ENCODE measurements around the gene ANKLE1.
"Not testable (repeated sequence)": the region's sequence is repeated elsewhere in the genome, so short reads cannot be mapped to it uniquely, and the experiment has no call there.

The ANKLE1 gene

GRCh38 chr19:17260842-17261325, 20.8 kb upstream of the ANKLE1 start:
- H3K27ac Mint-ChIP-seq: no peak overlapping the region
- peaks cover 7% of the 10 kb centered on the region for H3K4me1 Mint-ChIP-seq (ENCODE audit: low read depth)
- intact Hi-C loops (cut with micrococcal nuclease): loop anchor here (2.0 kb wide), 1 partner anchor 22 kb away; no protein-coding TSS in a partner anchor
- H3K4me3 Mint-ChIP-seq: no peak overlapping the region
- H3K27me3 Mint-ChIP-seq: peaks cover 16% of the 10 kb centered on the region
- no peaks in the 10 kb centered on the region for H3K36me3 Mint-ChIP-seq (ENCODE audit: low read depth)
- H3K9me3 Mint-ChIP-seq: no peaks in the 10 kb centered on the region

GRCh38 chr19:17262557-17262956, 19.1 kb upstream of the ANKLE1 start:
- intact Hi-C loops (cut with micrococcal nuclease): no loop called here
- H3K4me3 Mint-ChIP-seq: no peak overlapping the region

GRCh38 chr19:17263712-17264640, 17.7 kb upstream of the ANKLE1 start:
- Mint-ChIP-seq H3K4me3 (no peak overlapping the region), H3K9me3 (no peaks in the 10 kb centered on the region), H3K27ac (no peak overlapping the region), H3K4me1 (ENCODE audit: low read depth) (peaks cover 27% of the 10 kb centered on the region), H3K36me3 (ENCODE audit: low read depth) (peaks cover 7% of the 10 kb centered on the region), H3K27me3 (peaks cover 8% of the 10 kb centered on the region)
- intact Hi-C loops (cut with micrococcal nuclease): no loop called here

More at GRCh38 chr19:17262557-17262956, 19.1 kb upstream of the ANKLE1 start:
- Mint-ChIP-seq H3K9me3 (no peaks in the 10 kb centered on the region), H3K4me1 (ENCODE audit: low read depth) (peaks cover 14% of the 10 kb centered on the region), H3K27me3 (peaks cover 11% of the 10 kb centered on the region), H3K36me3 (ENCODE audit: low read depth) (no peaks in the 10 kb centered on the region), H3K27ac (no peak overlapping the region)

GRCh38 chr19:17264641-17264979, 17.1 kb upstream of the ANKLE1 start, which contains the start of gene USHBP1:
Gene USHBP1 (minus strand): TSS chr19:17264745. CDS start chr19:17264299, 446 bp downstream.
- intact Hi-C loops (cut with micrococcal nuclease): no loop called here
- H3K4me1 Mint-ChIP-seq (ENCODE audit: low read depth): peaks cover 28% of the 10 kb centered on the region
- H3K36me3 Mint-ChIP-seq (ENCODE audit: low read depth): peaks cover 13% of the 10 kb centered on the region
- H3K4me3 Mint-ChIP-seq: no peak within 1 kb of the TSS
- H3K27ac Mint-ChIP-seq: no peak within 1 kb of the TSS
- H3K27me3 Mint-ChIP-seq: peaks cover 8% of the 10 kb centered on the region
- no peaks in the 10 kb centered on the region for H3K9me3 Mint-ChIP-seq

GRCh38 chr19:17266026-17266425, 15.7 kb upstream of the ANKLE1 start:
- Mint-ChIP-seq H3K4me1 (ENCODE audit: low read depth) (peaks cover 22% of the 10 kb centered on the region), H3K27me3 (peaks cover 5% of the 10 kb centered on the region), H3K27ac (peak overlapping the region; percentile 84), H3K36me3 (ENCODE audit: low read depth) (peaks cover 28% of the 10 kb centered on the region), H3K4me3 (no peak overlapping the region), H3K9me3 (no peaks in the 10 kb centered on the region)
- intact Hi-C loops (cut with micrococcal nuclease): loop anchor here (2.0 kb wide), 1 partner anchor 51 kb away; the partner anchor contains the start of gene USE1

DNA sequence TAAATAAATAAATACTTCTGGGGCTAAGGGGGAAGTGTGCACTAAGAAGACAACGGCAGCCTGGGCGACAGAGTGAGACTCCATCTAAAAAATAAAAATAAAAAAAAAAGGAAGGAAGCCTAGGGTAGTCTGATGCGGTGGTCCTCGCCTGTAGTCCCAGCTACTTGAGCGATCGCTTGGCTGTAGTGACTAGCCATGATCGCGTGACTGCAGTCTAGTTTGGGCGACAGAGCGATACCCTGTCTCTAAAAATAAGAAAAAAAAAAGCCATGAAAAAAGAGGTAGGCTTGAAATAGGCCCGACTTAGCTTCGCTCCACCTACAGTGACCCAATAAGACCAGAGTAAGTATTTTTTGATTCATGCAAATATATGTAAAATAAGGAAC, 15.1 kb upstream of the ANKLE1 start:
- Mint-ChIP-seq H3K4me3 (peak overlapping the region; percentile 80), H3K27ac (peak overlapping the region; percentile 84), H3K27me3 (peaks cover 5% of the 10 kb centered on the region), H3K36me3 (ENCODE audit: low read depth) (peaks cover 33% of the 10 kb centered on the region), H3K9me3 (no peaks in the 10 kb centered on the region), H3K4me1 (ENCODE audit: low read depth) (peaks cover 21% of the 10 kb centered on the region)
- intact Hi-C loops (cut with micrococcal nuclease): loop anchor here (2.0 kb wide), 1 partner anchor 52 kb away; the partner anchor contains the start of gene USE1

GRCh38 chr19:17266975-17267788, 14.5 kb upstream of the ANKLE1 start, which contains the start of gene BABAM1:
Gene BABAM1 (plus strand): TSS chr19:17267443. CDS start chr19:17268807, 1,364 bp downstream.
- Mint-ChIP-seq H3K36me3 (ENCODE audit: low read depth) (peaks cover 39% of the 10 kb centered on the region), H3K4me1 (ENCODE audit: low read depth) (peaks cover 21% of the 10 kb centered on the region), H3K27me3 (peaks cover 5% of the 10 kb centered on the region), H3K4me3 (peak within 1 kb of the TSS; percentile 80), H3K9me3 (no peaks in the 10 kb centered on the region), H3K27ac (peak within 1 kb of the TSS; percentile 84)
- intact Hi-C loops (cut with micrococcal nuclease): loop anchor here (1.0 to 2.0 kb wide), 2 partner anchors 38 to 52 kb away; partner anchors contain the start of genes MRPL34 and USE1

GRCh38 chr19:17268754-17269153, 12.9 kb upstream of the ANKLE1 start:
- Mint-ChIP-seq H3K36me3 (ENCODE audit: low read depth) (peaks cover 51% of the 10 kb centered on the region), H3K4me1 (ENCODE audit: low read depth) (peaks cover 21% of the 10 kb centered on the region), H3K27me3 (no peaks in the 10 kb centered on the region), H3K27ac (no peak overlapping the region), H3K4me3 (peak overlapping the region; percentile 80), H3K9me3 (no peaks in the 10 kb centered on the region)
- intact Hi-C loops (cut with micrococcal nuclease): no loop called here

GRCh38 chr19:17274892-17275291, 6.8 kb upstream of the ANKLE1 start:
- H3K36me3 Mint-ChIP-seq (ENCODE audit: low read depth): peaks cover 89% of the 10 kb centered on the region
- H3K27ac Mint-ChIP-seq; H3K4me1 Mint-ChIP-seq (ENCODE audit: low read depth); intact Hi-C loops (cut with micrococcal nuclease); H3K27me3 Mint-ChIP-seq; H3K9me3 Mint-ChIP-seq; H3K4me3 Mint-ChIP-seq: not testable (repeated sequence)

DNA sequence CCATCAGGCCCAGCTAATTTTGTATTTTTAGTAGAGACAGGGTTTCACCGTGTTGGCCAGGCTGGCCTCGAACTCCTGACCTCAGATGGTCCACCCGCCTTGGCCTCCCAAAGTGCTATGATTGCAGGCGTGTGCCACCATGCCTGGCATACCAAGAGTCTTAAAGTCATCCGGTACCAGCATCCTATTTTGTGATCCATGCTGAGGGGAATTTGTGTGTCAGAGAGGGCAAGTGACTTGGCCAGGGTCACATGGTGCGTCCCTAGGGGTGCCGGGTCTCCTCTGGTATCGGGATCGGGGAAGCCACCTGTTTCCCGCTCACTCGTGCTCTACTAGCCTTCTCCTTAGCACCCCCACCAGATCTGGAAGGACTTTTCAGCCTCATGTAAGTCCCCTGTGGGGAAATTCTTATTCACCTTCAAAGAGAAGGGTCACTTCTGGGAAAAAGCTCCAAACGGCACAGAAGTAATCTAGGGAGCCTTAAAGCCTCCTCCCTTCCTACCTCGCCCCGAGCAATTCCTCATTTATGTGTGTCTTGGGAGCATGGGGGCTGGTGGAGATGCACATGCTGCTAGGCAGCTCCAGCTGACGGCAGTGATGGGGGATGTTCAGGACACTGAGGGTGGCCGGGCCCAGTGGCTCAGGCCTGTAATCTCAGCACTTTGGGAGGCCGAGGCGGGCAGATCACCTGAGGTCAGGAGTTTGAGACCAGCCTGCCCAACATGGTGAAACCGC, 6.1 kb upstream of the ANKLE1 start:
- Mint-ChIP-seq H3K9me3 (no peaks in the 10 kb centered on the region), H3K36me3 (ENCODE audit: low read depth) (peaks cover 82% of the 10 kb centered on the region), H3K4me3 (no peak overlapping the region), H3K27me3 (no peaks in the 10 kb centered on the region), H3K27ac (no peak overlapping the region), H3K4me1 (ENCODE audit: low read depth) (no peaks in the 10 kb centered on the region)
- intact Hi-C loops (cut with micrococcal nuclease): no loop called here

GRCh38 chr19:17279436-17279835, 2.3 kb upstream of the ANKLE1 start:
- H3K4me3 Mint-ChIP-seq: no peak overlapping the region
- no peaks in the 10 kb centered on the region for H3K9me3 Mint-ChIP-seq
- H3K27ac Mint-ChIP-seq: no peak overlapping the region
- peaks cover 4% of the 10 kb centered on the region for H3K27me3 Mint-ChIP-seq
- H3K4me1 Mint-ChIP-seq (ENCODE audit: low read depth): peaks cover 21% of the 10 kb centered on the region
- intact Hi-C loops (cut with micrococcal nuclease): no loop called here
- peaks cover 55% of the 10 kb centered on the region for H3K36me3 Mint-ChIP-seq (ENCODE audit: low read depth)

GRCh38 chr19:17282488-17283125, 906 bp downstream of the ANKLE1 start:
- peaks cover 21% of the 10 kb centered on the region for H3K4me1 Mint-ChIP-seq (ENCODE audit: low read depth)
- H3K27me3 Mint-ChIP-seq: peaks cover 6% of the 10 kb centered on the region
- intact Hi-C loops (cut with micrococcal nuclease): loop anchor here (1.0 to 5.0 kb wide), 3 partner anchors 22 to 215 kb away; no protein-coding TSS in a partner anchor
- H3K4me3 Mint-ChIP-seq: peak overlapping the region; percentile 75
- no peaks in the 10 kb centered on the region for H3K9me3 Mint-ChIP-seq
- peaks cover 28% of the 10 kb centered on the region for H3K36me3 Mint-ChIP-seq (ENCODE audit: low read depth)
- peak overlapping the region; percentile 68 for H3K27ac Mint-ChIP-seq
